Aorta (tissue), 5 donors: ENCODE measurements around the gene RABL2A. TPM values are rescaled to one million over a fixed set of nuclear protein-coding genes. Genes with fewer than 3 reads are reported as not detected.
"Not testable (repeated sequence)": the region's sequence is repeated elsewhere in the genome, so short reads cannot be mapped to it uniquely, and the experiment has no call there.

Experiments
- ATAC-seq: fragments of 200-7000 bp; cut with Tn5 transposase; one replicate; pipeline ENCODE4 v1.9.1; 2022; ENCODE audit warnings: moderate library complexity; ENCODE audit not compliant: low FRiP score
- DNase-seq, 2 donors: peaks; one replicate each; pipeline ENCODE4 v3.0.0-alpha.2; 2020
- H3K27ac ChIP-seq, 2 donors: one replicate each; pipeline ENCODE4 v1.5.1; 2013; ENCODE audit warnings: low read length in 2 of 2, mild to moderate bottlenecking in 2 of 2, moderate library complexity in 2 of 2, control low read depth in 1 of 2, inconsistent platforms in 1 of 2, low read depth in 1 of 2
- H3K27me3 ChIP-seq, 2 donors: one replicate each; pipeline ENCODE4 v1.6.1; 2013; ENCODE audit warnings: control low read depth in 1 of 2, low read length in 1 of 2, mild to moderate bottlenecking in 1 of 2, moderate library complexity in 1 of 2; ENCODE audit not compliant: insufficient read depth in 2 of 2, control insufficient read depth in 1 of 2
- H3K36me3 ChIP-seq, 2 donors: one replicate each; pipeline ENCODE4 v1.6.1; 2013; ENCODE audit warnings: control low read depth in 1 of 2, low read length in 1 of 2, mild to moderate bottlenecking in 1 of 2; ENCODE audit not compliant: insufficient read depth in 2 of 2, control insufficient read depth in 1 of 2
- H3K4me1 ChIP-seq, 2 donors: one replicate each; pipeline ENCODE4 v1.6.1; 2013; ENCODE audit warnings: low read length in 2 of 2, control low read depth in 1 of 2, mild to moderate bottlenecking in 1 of 2, moderate library complexity in 1 of 2; ENCODE audit not compliant: insufficient read depth in 2 of 2, control insufficient read depth in 1 of 2
- H3K4me3 ChIP-seq, 2 donors: one replicate each; pipeline ENCODE4 v1.5.1; 2013; ENCODE audit warnings: low read length in 2 of 2, control low read depth in 1 of 2, mild to moderate bottlenecking in 1 of 2
- H3K9me3 ChIP-seq: one replicate; pipeline ENCODE4 v1.6.1; 2013; ENCODE audit warnings: mild to moderate bottlenecking, low read length; ENCODE audit not compliant: control insufficient read depth
- WGBS, 2 donors: extraction: QIAGEN DNeasy Blood & Tissue Kit; methylation state at CpG; one replicate each; pipeline ENCODE4 v1.1.7; 2013; 5-methylcytosine and 5-hydroxymethylcytosine counted together
- intact Hi-C, 2 donors: fragments of 100-400 bp; cut with DNase I; formaldehyde crosslinking; loops; one replicate each; pipeline versions ENCODE4 v1.14.2 to v1.15.0; 2022
- polyA plus RNA-seq, 2 donors: library from polyadenylated mRNA; stranded (reverse); fragments of 200-250 nt; gene quantifications; one replicate each; pipeline ENCODE4 v1.2.3, GENCODE V29; 2013
- total RNA-seq, 2 donors: library from RNA; stranded (reverse); fragmentation: NEBNext Ultra II Directional; extraction: Animal tissue kit (Norgen Biotek cat#: 25700); gene quantifications; one replicate each; pipeline ENCODE4 v1.2.1, GENCODE V29; 2021
- donor health status: healthy with polysubstance abuse.
- donor health status: Bipolar disorder and iron deficiency.
- donor health status: DM: no; HTN: no; CAD: no.
- donor health status: DM: no; HTN: no; CAD: no.
- donor health status: DM: yes; HTN: yes; CAD: no.

The RABL2A gene
- total and polyA plus RNA-seq, 4 donors, result 8.9 to 27.9 (median 21.9) TPM

DNA sequence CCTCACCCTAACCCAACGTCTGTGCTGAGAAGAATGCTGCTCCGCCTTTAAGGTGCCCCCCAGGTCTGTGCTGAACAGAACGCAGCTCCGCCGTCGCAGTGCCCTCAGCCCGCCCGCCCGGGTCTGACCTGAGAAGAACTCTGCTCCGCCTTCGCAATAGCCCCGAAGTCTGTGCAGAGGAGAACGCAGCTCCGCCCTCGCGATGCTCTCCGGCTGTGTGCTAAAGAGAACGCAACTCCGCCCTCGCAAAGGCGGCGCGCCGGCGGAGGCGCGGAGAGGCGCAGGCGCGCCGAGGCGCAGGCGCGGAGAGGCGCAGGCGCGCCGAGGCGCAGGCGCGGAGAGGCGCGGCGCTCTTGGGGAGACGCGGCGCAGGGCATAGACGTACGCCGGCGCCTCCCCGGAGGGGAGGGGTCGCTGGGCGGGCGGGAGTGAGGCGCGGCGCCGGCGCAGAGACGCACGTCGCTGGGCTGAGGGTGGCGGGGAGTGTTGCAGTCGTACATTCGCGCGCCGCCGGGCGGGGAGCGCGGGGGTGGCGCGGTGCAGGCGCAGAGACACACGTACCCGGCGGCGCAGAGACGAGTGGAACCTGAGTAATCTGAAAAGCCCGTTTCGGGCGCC, 23.5 kb upstream of the RABL2A start:
- H3K36me3 ChIP-seq, H3K4me3 ChIP-seq, H3K27me3 ChIP-seq, H3K4me1 ChIP-seq, intact Hi-C loops, H3K9me3 ChIP-seq: not testable (repeated sequence)
- 2 to 3% methylated on average over 23 to 84 of the region's 84 CpGs for WGBS, 2 donors
- peak overlapping the region in 1 of 2 donors; percentile 58 for H3K27ac ChIP-seq
- ATAC-seq (peak; percentile 88), DNase-seq (peak; percentile 92 to 94)

- H3K27me3 ChIP-seq, H3K4me3 ChIP-seq, H3K4me1 ChIP-seq, H3K9me3 ChIP-seq, ATAC-seq, H3K36me3 ChIP-seq, intact Hi-C loops: not testable (repeated sequence)
- H3K27ac ChIP-seq, result peak overlapping the region in 1 of 2 donors; percentile 58
- DNase-seq, result peak; percentile 96 to 97
- WGBS, 2 donors, result 0 to 1% methylated on average over 17 to 20 of the region's 20 CpGs
Observed at GRCh38 chr2:113604085-113604477, 23.0 kb upstream of the RABL2A start.

DNA sequence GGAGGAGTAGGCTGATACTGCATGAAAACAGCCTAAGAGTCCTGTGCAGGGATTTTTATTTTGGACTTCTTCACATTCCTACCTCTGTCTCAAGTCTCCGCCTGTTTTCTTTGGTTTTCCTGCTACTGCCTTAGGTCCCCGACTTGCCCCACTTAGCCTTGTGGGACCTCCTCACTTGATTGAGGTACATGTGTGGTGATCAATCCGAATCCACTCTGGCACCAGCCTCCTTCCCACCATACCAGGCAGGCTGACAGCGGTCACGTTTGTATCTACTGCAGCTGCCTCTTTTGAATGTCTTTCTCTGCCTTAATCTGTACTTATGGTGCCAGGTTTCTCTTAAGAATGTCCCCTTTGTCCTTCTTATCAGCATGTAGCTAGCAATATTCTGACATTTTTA, 22.4 kb upstream of the RABL2A start:
- H3K27me3 ChIP-seq, H3K9me3 ChIP-seq, H3K4me3 ChIP-seq, H3K4me1 ChIP-seq, ATAC-seq, DNase-seq, H3K36me3 ChIP-seq, intact Hi-C loops: not testable (repeated sequence)
- WGBS, 2 donors, result 74 to 79% methylated on average over 5 of the region's 5 CpGs
- H3K27ac ChIP-seq, result peak overlapping the region in 1 of 2 donors; percentile 44

DNA sequence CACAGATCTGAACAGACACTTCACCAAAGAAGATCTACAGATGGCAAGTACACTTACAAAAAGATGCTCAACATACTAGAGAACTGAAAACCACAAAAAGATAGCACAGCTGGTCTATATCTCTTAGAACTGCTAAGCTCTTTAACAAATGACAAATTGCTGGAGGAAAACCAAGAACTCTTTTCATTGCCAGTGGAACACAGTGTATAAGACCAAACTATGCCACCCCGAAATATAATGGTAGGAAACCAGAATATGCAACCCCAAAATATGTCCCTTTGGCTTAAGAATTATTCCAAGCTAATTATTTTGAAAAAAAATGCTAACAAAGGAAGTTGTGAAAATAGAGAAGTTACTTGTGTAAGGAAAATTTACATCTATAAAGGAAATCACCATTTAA, 21.0 kb upstream of the RABL2A start:
- H3K4me1 ChIP-seq, ATAC-seq, H3K27me3 ChIP-seq, H3K4me3 ChIP-seq, intact Hi-C loops, H3K36me3 ChIP-seq, DNase-seq, H3K9me3 ChIP-seq, H3K27ac ChIP-seq: not testable (repeated sequence)
- 49 to 67% methylated on average over 1 of the region's 1 CpG for WGBS, 2 donors

DNA sequence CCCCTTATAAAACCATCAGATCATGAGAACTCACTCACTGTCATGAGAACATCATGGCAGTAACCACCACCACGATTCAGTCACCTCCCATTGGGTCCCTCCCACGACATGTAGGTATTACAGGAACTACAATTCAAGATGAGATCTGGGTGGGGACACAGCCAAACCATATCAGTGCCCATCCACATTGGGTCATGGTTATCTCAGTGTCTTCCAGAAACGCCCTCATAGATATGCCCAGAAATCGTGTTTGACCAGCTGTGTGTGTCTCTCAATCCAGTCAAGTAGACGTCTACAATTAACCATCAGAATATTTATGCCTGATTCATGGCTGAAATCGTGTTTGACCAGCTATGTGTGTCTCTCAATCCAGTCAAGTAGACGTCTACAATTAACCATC, 17.2 kb upstream of the RABL2A start:
- ATAC-seq, H3K36me3 ChIP-seq, DNase-seq, H3K4me1 ChIP-seq, H3K9me3 ChIP-seq, H3K27me3 ChIP-seq, H3K4me3 ChIP-seq, H3K27ac ChIP-seq, intact Hi-C loops: not testable (repeated sequence)
- WGBS, 2 donors, result 84 to 91% methylated on average over 5 to 7 of the region's 7 CpGs

GRCh38 chr2:113621002-113621401, 6.1 kb upstream of the RABL2A start:
- H3K4me1 ChIP-seq, H3K9me3 ChIP-seq, H3K36me3 ChIP-seq, DNase-seq, H3K4me3 ChIP-seq, intact Hi-C loops, H3K27ac ChIP-seq, H3K27me3 ChIP-seq, ATAC-seq: not testable (repeated sequence)
- 91 to 93% methylated on average over 4 of the region's 5 CpGs for WGBS, 2 donors

DNA sequence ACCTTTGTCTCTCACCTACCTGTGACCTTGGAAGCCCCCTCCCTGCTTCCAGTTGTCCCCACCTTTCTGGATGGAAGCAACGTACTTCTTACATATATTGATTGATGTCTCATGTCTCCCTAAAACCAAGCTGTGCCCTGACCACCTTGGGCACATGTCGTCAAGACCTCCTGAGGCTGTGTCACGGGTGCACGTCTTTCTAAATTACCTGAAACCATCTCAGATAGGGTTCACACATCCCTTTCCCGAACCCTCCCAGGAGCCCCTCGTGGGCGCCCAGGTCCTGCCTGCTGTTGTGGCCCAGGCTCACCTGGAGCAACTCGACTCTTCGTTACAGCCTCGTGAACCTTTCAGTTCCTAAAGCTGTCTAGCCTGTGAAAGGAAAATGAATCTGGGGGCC, 1.2 kb upstream of the RABL2A start:
- 61 to 62% methylated on average over 10 of the region's 10 CpGs for WGBS, 2 donors
- intact Hi-C loops, H3K4me3 ChIP-seq, ATAC-seq, H3K9me3 ChIP-seq, H3K36me3 ChIP-seq, H3K27ac ChIP-seq, H3K27me3 ChIP-seq, H3K4me1 ChIP-seq: not testable (repeated sequence)
- peak in 1 of 2 donors; percentile 43 for DNase-seq

- DNase-seq, H3K4me1 ChIP-seq, H3K4me3 ChIP-seq, H3K9me3 ChIP-seq, ATAC-seq, H3K27me3 ChIP-seq, H3K36me3 ChIP-seq, intact Hi-C loops, H3K27ac ChIP-seq: not testable (repeated sequence)
- WGBS, 2 donors, result 58 to 74% methylated on average over 3 to 4 of the region's 4 CpGs
Observed at GRCh38 chr2:113632849-113633345, 5.8 kb downstream of the RABL2A start.

GRCh38 chr2:113635358-113635757, 8.3 kb downstream of the RABL2A start:
- WGBS, 2 donors, result 92 to 93% methylated on average over 12 of the region's 12 CpGs
- intact Hi-C loops, result not testable (repeated sequence)

More at GRCh38 chr2:113635358-113635757, 8.3 kb downstream of the RABL2A start:
- H3K36me3 ChIP-seq, ATAC-seq, H3K27ac ChIP-seq, H3K9me3 ChIP-seq, DNase-seq, H3K27me3 ChIP-seq, H3K4me1 ChIP-seq, H3K4me3 ChIP-seq: not testable (repeated sequence)
